GM18861 (cell line): ENCODE data around the gene CD160.
"Not testable (repeated sequence)": the region's sequence is repeated elsewhere in the genome, so short reads cannot be mapped to it uniquely, and the experiment has no call there.

ENCODE experiments used
- ATAC-seq: cut with Tn5 transposase; IDR thresholded peaks from one replicate; pipeline ENCODE4 v1.9.1; 2021; ENCODE audit not compliant: unreplicated experiment

Gene CD160

DNA sequence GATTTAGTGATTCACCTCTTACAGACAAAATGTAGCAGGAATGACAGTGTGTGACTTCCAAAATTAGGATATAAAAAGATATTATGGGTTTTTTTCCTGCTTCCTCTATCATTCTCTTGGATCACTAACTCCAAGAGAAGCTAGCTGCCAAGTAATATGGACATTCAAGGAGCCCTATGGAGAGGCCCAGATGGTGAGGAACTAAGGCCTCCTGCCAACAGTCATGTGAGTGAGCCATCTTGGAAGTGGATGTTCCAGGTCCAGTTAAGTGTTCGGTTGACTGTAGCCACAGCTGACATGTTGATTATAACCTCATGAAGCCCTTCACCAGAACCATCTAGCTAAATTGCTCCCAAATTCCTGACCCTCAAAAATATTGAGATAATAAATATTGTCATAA lies 38.8 kb downstream of the CD160 start:
- ATAC-seq: no peak

DNA sequence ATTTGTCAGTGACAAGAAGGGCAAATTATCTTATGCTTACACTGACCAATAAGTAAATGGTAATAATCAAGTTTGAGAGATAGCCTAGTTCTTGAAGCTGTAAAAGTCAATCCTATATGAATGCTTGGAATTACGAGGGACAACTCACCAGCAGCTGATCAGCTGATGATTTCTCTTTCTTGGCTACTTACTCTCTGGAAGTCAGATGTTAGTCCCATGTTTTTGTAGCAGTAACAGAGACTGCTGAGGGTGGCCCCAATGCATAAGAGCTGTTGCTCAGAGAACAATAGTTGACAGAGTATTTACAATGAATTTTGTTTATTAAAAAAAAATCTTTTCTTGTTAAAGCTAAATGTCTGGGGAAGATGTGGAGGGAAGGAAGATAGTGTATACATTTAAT lies 39.3 kb downstream of the CD160 start:
- ATAC-seq: no peak

DNA sequence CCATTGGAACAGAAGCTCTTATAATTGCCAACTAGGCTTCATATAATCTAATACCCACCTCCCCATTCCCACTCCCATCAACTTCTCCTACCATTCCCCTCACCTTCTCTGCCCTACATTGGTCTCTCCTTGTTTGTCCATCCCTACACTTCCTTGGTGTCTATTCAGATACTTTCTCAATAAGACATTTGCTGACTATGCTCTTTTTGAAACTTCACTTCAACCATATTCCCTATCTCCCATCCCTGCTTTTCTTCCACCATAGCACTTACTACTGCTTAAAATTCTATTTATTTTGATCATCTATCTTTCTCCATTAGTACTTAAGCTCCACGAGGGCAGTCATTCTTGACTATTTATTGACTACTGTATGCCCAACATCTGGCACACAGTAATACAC lies 40.4 kb downstream of the CD160 start:
- no peak for ATAC-seq

DNA sequence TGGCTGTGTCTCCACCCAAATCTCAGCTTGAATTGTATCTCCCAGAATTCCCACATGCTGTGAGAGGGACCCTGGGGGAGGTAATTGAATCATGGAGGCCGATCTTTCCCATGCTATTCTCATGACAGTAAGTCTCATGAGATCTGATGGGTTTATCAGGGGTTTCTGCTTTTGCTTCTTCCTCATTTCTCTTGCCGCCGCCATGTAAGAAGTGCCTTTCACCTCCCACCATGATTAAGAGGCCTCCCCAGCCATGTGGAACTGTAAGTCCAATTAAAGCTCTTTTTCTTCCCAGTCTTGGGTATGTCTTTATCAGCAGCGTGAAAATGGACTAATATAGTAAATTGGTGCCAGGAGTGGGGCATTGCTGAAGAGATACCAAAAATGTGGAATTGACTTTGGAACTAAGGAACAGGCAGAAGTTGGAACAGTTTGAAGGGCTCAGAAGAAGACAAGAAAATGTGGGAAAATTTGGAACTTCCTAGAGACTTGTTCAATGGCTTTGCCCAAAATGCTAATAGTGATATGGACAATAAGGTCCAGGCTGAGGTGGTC lies 41.2 kb downstream of the CD160 start:
- not testable (repeated sequence) for ATAC-seq

DNA sequence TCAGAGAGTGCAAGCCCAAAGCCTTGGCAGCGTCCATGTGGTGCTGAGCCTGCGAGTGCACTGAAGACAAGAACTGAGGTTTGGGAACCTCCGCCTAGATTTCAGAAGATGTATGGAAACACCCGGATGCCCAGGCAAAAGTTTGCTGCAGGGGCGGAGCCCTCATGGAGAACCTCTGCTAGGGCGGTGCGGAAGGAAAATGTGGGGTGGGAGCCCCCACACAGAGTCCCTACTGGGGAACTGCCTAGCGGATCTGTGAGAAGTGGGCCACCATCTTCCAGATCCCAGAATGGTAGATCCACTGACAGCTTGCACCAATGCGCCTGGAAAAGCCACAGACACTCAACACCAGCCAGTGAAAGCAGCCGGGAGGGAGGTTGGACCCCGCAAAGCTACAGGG lies 42.2 kb downstream of the CD160 start:
- not testable (repeated sequence) for ATAC-seq

DNA sequence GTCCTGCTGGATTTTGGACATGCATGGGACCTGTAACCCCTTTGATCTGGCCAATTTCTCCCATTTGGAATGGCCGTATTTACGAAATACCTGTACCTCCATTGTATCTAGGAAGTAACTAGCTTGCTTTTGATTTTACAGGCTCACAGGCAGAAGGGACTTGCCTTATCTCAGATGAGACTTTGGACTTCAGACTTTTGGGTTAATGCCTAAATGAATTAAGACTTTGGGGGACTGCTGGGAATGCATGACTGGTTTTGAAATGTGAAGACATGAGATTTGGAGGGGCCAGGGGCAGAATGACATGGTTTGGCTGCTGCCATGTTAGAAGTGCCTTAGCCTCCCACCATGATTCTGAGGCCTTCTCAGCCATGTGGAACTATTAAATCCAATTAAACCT lies 42.7 kb downstream of the CD160 start:
- not testable (repeated sequence) for ATAC-seq

DNA sequence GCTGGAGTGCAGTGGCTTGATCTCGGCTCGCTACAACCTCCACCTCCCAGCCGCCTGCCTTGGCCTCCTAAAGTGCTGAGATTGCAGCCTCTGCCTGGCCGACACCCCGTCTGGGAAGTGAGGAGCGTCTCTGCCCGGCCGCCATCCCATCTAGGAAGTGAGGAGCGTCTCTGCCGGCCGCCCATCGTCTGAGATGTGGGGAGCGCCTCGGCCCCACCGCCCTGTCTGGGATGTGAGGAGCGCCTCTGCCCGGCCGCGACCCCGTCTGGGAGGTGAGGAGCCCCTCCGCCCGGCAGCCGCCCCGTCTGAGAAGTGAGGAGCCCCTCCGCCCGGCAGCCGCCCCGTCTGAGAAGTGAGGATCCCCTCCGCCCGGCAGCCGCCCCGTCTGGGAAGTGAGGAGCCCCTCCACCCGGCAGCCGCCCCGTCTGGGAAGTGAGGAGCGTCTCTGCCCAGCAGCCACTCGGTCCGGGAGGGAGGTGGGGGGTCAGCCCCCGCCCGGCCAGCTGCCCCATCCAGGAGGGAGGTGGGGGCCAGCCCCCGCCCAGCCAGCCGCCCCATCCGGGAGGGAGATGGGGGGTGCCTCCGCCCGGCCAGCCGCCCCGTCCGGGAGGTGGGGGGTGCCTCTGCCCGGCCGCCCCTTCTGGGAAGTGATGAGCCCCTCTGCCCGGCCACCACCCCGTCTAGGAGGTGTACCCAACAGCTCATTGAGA lies 45.1 kb downstream of the CD160 start:
- not testable (repeated sequence) for ATAC-seq

DNA sequence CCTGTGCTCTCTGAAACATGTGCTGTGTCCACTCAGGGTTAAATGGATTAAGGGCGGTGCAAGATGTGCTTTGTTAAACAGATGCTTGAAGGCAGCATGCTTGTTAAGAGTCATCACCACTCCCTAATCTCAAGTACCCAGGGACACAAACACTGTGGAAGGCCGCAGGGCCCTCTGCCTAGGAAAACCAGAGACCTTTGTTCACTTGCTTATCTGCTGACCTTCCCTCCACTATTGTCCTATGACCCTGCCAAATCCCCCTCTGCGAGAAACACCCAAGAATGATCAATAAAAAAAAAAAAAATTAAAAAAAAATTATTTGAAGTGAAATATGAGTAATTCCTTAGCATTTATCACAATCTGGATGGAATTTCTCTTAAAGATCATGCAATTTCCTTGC lies 45.8 kb downstream of the CD160 start:
- not testable (repeated sequence) for ATAC-seq

DNA sequence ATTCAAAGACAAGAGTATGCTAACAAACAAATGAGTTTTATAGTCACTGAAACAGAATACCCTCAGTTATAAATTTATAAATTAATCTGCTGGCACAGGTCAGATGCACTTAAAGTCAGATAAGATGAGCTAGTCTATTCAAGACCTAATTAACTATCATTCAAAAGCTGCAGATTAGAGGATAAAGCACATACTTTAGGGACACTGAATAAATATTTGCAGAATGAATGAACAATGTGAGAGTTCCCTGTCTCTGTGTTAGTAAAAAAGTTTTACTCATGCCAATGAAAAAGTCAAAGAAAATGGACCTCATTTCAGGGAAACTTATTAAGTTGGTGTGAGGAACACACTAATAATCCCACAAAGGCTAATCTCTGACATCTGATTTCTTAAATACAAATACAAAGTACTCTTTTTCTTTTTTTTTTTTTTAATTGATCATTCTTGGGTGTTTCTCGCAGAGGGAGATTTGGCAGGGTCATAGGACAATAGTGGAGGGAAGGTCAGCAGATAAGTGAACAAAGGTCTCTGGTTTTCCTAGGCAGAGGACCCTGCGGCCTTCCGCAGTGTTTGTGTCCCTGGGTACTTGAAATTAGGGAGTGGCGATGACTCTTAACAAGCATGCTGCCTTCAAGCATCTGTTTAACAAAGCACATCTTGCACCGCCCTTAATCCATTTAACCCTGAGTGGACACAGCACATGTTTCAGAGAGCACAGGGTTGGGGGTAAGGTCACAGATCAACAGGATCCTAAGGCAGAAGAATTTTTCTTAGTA lies 46.5 kb downstream of the CD160 start:
- not testable (repeated sequence) for ATAC-seq

DNA sequence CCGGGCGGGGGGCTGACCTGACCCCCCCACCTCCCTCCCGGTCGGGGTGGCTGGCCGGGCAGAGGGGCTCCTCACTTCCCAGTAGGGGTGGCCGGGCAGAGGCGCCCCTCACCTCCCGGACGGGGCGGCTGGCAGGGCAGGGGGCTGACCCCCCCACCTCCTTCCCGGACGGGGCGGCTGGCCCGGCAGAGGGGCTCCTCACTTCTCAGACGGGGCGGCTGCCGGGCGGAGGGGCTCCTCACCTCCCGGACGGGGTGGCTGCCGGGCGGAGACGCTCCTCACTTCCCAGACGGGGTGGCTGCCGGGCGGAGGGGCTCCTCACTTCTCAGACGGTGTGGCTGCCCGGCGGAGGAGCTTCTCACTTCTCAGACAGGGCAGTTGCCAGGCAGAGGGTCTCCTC lies 47.6 kb downstream of the CD160 start:
- ATAC-seq: not testable (repeated sequence)

DNA sequence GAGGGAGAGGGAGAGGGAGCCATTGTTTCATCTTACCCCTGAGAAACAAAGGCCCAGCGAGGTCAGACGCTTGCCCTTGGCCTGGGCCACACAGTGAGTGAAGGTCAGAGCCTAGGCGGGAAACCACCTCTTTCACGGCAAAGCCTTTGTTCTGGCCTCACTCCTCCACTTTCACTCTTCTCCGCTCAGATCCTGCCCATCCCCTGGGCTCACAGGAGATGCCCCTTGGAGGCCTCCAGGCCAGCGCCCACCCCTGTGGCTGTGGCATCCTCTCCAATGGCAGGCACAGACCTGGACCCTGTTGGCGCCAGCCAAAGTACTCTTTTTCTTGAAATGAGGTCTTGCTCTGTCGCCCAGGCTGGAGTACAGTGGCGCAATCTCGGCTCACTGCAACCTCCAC lies 48.7 kb downstream of the CD160 start:
- not testable (repeated sequence) for ATAC-seq

DNA sequence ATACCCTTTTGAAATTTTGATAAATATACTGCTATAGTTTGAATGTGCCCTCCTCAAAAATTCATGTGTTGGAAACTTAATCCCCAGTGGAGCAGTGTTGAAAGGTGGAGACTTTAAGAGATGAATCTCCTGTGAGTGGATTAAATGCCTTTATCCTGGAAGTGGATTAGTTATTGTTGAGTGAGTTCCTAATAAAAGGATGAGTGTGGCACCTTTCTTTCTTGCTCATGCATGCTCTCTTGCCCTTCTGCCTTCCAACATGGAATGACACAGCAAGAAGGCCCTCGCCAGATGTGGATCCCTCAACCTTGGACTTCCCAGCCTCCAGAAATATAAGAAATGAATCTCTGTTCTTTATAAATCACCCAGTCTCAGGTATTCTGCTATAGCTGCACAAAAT lies 51.8 kb downstream of the CD160 start:
- no peak for ATAC-seq

DNA sequence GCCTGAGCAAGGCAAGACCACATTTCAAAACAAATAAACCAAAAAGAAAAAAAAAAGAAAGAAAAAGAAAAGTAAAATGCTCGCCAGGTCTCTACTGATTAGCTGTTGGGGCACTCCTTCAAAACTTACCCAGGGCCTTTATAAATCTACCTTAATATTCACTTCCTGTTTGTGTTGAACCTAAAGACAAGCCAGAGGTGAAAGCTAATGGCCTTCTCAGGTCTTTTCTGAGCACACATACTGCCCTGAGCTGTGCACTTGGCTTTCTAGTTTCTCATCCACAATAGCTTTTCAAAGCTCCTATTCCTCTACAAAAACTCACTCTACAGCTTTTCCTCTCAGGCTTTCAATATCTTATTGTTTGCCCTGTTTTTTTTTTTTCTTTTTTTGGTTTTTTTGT lies 54.1 kb downstream of the CD160 start:
- no peak for ATAC-seq

DNA sequence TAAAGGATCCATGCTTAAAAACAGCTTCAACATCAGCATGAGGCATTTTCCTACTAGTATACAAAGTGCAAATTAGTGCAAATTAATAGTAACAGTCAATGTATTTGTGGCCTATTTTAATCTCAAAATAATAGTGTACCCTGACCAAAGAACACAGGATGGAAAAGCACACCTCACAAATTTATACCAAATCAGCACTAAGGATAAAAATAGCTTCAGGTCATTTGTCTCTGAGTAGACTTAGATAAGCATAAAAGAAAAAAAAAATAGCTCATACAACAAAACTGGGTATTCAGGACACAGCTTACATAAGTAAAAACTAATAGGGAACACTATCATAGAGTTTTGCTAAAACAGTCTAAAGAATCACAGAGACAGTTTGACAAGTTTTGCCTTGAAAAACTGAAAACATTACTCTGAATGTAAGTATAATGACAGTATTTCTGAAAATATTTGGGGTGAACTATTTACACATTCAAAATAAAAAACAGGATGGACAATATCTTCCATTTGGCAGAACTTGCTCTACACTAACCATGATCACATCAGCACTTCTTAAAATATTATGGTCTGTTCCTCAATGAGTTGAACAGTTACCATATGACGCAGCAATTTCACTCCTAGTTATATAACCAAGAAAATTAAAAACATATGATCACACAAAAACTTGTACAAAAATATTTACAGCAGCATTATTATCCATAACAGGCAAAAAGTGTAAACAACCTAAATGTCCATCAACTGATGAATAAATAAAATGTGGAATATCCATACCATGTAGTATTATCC lies 58.3 kb downstream of the CD160 start:
- no peak for ATAC-seq

DNA sequence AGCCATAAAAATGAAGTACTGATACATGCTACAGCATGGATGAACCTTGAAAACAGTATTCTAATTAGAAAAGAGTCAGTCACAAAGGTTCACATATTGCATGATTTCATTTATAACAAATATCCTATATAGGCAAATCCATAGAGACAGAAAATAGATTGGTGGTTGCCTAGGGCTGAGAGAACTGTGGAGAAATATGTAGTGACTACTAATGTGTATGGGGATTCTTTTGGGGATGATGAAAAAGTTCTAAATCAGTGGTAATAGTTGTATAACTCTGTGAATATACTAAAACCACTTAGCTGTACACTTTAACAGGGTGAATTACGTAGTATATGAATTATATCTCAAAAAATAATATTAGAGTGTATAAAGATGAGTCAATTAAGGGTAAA lies 58.8 kb downstream of the CD160 start:
- ATAC-seq: no peak

DNA sequence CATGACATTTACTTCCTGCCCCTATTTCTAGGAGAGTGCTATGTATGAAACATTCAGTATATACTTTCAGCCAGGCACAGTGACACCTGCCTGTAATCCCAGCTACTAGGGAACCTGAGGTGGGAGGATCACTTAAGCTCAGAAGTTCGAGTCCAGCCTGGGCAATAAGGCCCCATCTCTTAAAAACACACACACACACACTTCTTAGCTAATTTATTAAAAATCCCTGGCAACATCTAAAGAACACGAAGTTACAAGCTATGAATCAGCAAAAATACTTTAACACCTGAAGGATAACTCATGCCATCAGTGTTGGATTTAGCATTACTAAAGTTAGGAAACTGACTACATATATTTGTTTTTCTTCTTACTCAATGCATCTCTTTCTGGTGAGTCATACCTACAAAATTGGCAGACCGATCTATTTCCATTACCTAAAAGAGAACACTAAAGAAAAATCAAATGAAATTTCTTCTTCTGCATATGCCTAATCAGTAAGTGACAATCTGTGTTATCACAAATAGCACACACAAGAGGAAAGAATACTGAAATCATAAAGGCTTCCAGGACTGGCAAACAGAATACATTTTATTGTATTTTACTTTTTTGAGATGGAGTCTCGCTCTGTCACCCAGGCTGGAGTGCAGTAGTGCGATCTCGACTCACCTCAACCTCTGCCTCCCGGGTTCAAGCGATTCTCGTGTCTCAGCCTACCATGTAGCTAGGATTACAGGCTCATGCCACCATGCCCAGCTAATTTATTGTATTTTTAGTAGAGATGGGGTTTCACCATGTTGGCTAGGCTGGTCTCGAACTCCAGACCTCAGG lies 63.2 kb downstream of the CD160 start:
- no peak for ATAC-seq

DNA sequence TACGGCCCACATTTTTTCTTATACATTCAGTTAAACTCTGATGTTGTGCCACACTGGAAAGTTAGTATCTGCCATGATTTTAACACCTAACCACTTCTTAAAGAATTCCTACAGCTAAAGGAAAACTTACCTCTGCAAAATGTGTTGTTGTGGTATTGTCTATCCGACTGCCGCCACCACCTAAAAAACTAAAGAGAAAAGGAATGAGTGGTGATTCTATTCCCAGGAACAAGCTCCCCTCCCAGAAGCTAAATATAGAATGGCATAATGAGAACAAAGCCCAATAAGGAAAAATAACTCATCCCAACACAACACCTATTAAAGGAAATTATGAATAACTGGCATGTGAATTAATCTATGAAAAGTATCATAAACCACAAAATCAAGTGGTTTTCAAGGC lies 65.1 kb downstream of the CD160 start:
- ATAC-seq: no peak

DNA sequence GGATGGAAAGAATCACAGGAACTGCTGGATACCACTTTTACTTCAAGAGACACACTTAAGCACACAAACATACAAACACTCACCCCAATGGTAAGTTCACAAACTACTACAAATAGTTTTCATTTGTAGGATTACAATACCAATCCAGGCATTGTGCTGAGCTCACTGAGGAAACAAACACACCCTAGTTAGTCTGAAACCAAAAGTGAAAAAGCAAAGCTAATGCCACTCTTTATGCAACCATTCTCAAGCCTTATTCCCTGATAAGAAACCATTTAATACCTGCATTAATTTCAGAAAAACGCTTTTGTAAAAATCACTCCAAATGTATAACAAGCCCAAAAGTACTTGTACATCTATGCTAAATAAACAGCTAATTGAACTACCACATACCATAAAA lies 66.2 kb downstream of the CD160 start:
- ATAC-seq: no peak

DNA sequence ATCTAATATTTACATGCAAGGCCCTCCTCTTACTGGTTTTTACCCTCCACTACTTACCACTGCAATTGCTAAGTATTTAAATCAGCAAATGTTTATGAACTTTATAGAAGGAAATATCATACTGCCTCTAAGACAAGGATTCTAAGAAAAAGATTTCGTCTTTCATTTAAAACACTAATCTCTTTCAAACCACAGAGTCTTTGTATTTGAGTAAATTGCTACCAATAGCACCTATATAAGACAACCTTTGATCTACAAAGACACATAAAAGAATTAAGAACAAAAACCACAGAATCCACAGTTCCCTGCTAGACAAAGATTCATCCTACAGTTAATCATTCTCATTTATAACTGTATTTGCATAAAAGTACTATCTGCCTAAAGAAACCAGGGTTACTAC lies 67.0 kb downstream of the CD160 start:
- ATAC-seq: no peak

DNA sequence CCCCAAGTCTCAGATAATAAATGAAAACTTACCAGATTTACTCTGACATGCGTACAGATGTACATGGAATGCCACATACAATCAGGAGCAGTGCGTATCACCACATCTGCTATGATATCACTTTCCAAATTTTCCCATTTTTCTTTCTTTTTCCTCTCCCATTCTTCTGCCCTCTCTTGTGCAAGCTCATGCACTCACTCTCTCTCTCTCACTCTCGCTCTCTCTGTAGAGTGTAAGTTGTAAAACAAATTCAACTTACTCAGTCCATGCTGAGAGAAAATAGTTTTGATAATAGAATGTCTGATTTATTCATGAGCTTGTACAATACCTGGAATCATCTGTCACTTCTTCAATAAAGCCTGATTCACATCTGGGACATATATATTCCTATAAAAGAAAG lies 69.3 kb downstream of the CD160 start:
- ATAC-seq: no peak
